ENCODE measurements around the gene IPP.

The IPP gene

DNA sequence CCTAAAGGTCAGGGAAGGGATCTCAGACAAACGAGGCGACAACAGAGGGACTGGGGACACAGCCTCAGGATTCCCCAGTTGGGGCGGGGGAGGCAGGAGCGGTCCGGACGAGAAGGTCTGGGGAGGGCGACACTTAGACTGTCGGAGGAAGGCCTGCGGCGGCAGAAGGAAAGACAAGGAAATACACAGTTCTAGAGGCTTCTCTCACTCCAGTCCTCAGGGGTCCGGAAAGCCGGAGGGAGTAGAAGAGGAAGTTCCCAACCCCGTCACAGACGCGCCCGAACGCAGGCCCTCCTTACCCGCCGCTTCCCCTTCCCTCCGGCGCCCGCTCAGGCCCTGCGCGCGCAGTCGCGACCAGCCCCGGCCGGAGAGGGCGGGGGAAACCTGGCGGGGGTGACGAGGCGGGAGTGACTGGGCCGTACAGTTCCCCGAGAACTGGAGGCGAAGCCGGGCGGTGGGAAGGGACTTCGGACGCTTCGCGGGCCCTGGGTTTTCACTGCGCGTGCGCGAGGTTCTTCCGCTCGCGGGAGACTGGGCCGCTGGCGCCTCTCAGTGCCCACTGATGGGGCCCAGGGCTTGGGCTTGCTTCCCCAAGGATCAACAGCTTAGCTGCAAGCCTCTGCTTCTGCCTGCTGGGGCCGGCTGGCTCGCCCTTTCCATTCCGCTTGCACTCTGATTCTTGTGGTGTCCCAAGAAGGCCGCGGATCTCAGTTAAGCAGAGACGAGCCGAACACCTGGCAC lies at the start of gene IPP:
Gene IPP, minus strand, starts transcription at position 356 of the 741 bp plus-strand sequence. CDS start 4,242 bp downstream, outside the sequence.
- Histone ChIP-seq H3K9ac (ENCODE audit: low read depth, low read length, poor library complexity, severe bottlenecking) (peak within 1 kb of the TSS; percentile 92), H3K4me3 (ENCODE audit: low read length, poor library complexity, severe bottlenecking) (peak within 1 kb of the TSS; percentile 82), H3K4me2 (ENCODE audit: low read depth, low read length, poor library complexity, severe bottlenecking) (peak within 1 kb of the TSS; percentile 87), H2AFZ (ENCODE audit: low read length) (peak within 1 kb of the TSS; percentile 98), H3K9me3 (ENCODE audit: insufficient read depth, low read depth, low read length) (no peaks in the 10 kb centered on the region), H3K4me1 (ENCODE audit: insufficient read depth, low read length, poor library complexity, severe bottlenecking) (peaks cover 4% of the 10 kb centered on the region), H3K79me2 (ENCODE audit: insufficient read depth, low read length) (peaks cover 5% of the 10 kb centered on the region; the same call in 1 of the 2 replicates), H3K27me3 (ENCODE audit: insufficient read depth, low read length, poor library complexity, severe bottlenecking) (no peaks in the 10 kb centered on the region), H3K9me2 (replicated peaks; ENCODE audit: low read depth, low read length) (no peaks in the 10 kb centered on the region), H3K36me3 (ENCODE audit: insufficient read depth, low read length) (no peaks in the 10 kb centered on the region), H4K20me1 (ENCODE audit: insufficient read depth, low read length, poor library complexity, severe bottlenecking) (no peaks in the 10 kb centered on the region), H3F3A (ENCODE audit: low read depth) (no peaks in the 10 kb centered on the region)
- TF ChIP-seq, protein P1, sequence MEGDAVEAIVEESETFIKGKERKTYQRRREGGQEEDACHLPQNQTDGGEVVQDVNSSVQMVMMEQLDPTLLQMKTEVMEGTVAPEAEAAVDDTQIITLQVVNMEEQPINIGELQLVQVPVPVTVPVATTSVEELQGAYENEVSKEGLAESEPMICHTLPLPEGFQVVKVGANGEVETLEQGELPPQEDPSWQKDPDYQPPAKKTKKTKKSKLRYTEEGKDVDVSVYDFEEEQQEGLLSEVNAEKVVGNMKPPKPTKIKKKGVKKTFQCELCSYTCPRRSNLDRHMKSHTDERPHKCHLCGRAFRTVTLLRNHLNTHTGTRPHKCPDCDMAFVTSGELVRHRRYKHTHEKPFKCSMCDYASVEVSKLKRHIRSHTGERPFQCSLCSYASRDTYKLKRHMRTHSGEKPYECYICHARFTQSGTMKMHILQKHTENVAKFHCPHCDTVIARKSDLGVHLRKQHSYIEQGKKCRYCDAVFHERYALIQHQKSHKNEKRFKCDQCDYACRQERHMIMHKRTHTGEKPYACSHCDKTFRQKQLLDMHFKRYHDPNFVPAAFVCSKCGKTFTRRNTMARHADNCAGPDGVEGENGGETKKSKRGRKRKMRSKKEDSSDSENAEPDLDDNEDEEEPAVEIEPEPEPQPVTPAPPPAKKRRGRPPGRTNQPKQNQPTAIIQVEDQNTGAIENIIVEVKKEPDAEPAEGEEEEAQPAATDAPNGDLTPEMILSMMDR (conservative IDR thresholded peaks at IDR 0.05; ENCODE audit: low read length): peak; percentile 31
- no peak for TF ChIP-seq EZH2phosphoT487 (IDR thresholded peaks at IDR 0.05; ENCODE audit: borderline replicate concordance)

DNA sequence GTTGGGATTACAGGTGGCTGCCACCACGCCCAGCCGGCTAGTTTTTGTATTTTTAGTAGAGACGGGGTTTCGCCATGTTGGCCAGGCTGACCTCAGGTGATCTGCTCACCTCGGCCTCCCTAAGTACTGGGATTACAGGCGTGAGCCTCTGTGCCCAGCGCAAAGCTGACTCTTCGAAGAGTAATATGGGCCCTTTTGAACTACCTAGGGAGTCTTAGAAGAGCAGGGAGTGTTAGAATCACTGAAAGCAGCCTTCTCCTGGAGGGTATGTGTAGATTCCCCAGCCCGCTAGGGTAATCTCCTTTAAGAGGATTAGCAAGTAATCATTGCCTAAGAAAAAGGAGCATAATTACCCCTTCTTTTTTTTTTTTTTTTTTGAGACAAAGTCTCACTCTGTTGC lies 46.5 kb upstream of the IPP start:
- Histone ChIP-seq H3K36me3 (ENCODE audit: insufficient read depth, low read length) (no peaks in the 10 kb centered on the region), H3K4me3 (ENCODE audit: low read length, poor library complexity, severe bottlenecking) (no peak overlapping the region), H3F3A (ENCODE audit: low read depth) (no peaks in the 10 kb centered on the region), H2AFZ (ENCODE audit: low read length) (no peak overlapping the region), H3K4me2 (ENCODE audit: low read depth, low read length, poor library complexity, severe bottlenecking) (no peak overlapping the region), H3K9me2 (replicated peaks; ENCODE audit: low read depth, low read length) (no peaks in the 10 kb centered on the region), H3K9ac (ENCODE audit: low read depth, low read length, poor library complexity, severe bottlenecking) (no peak overlapping the region), H3K79me2 (ENCODE audit: insufficient read depth, low read length) (no peaks in the 10 kb centered on the region), H3K27me3 (ENCODE audit: insufficient read depth, low read length, poor library complexity, severe bottlenecking) (no peaks in the 10 kb centered on the region), H3K4me1 (ENCODE audit: insufficient read depth, low read length, poor library complexity, severe bottlenecking) (no peaks in the 10 kb centered on the region), H4K20me1 (ENCODE audit: insufficient read depth, low read length, poor library complexity, severe bottlenecking) (no peaks in the 10 kb centered on the region), H3K9me3 (ENCODE audit: insufficient read depth, low read depth, low read length) (no peaks in the 10 kb centered on the region)
- TF ChIP-seq, protein P1 (conservative IDR thresholded peaks at IDR 0.05; ENCODE audit: low read length): no peak
- TF ChIP-seq EZH2phosphoT487 (IDR thresholded peaks at IDR 0.05; ENCODE audit: borderline replicate concordance): no peak

DNA sequence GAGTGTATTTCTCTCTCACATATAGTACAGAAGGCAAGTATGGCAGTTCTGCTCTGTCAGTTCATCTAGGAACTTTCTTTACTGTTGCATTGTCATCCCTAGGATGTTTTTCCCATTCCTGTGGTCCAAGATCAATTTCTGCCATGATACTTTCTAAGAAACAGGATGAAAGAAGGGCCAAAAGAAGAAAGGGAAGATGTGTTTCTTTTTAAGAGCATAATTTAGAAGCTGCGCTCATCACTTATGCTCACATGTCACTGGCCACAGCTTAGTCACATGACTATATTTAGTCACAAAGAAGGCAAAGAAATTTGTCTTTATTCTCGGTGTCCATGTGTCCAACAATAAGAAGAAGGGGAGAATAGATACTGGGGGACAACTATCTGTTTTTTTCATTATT lies 45.9 kb upstream of the IPP start:
- H3K4me2 ChIP-seq (ENCODE audit: low read depth, low read length, poor library complexity, severe bottlenecking): no peak overlapping the region
- no peak overlapping the region for H3K4me3 ChIP-seq (ENCODE audit: low read length, poor library complexity, severe bottlenecking)
- H3K9me2 ChIP-seq (replicated peaks; ENCODE audit: low read depth, low read length): no peaks in the 10 kb centered on the region
- H3K36me3 ChIP-seq (ENCODE audit: insufficient read depth, low read length): no peaks in the 10 kb centered on the region
- H3K79me2 ChIP-seq (ENCODE audit: insufficient read depth, low read length): no peaks in the 10 kb centered on the region
- H3K9ac ChIP-seq (ENCODE audit: low read depth, low read length, poor library complexity, severe bottlenecking): no peak overlapping the region
- H3K27me3 ChIP-seq (ENCODE audit: insufficient read depth, low read length, poor library complexity, severe bottlenecking): no peaks in the 10 kb centered on the region
- H4K20me1 ChIP-seq (ENCODE audit: insufficient read depth, low read length, poor library complexity, severe bottlenecking): no peaks in the 10 kb centered on the region
- H3F3A ChIP-seq (ENCODE audit: low read depth): no peaks in the 10 kb centered on the region
- TF ChIP-seq EZH2phosphoT487 (IDR thresholded peaks at IDR 0.05; ENCODE audit: borderline replicate concordance): no peak
- TF ChIP-seq, protein P1 (conservative IDR thresholded peaks at IDR 0.05; ENCODE audit: low read length): no peak
- H2AFZ ChIP-seq (ENCODE audit: low read length): no peak overlapping the region
- H3K4me1 ChIP-seq (ENCODE audit: insufficient read depth, low read length, poor library complexity, severe bottlenecking): no peaks in the 10 kb centered on the region
- no peaks in the 10 kb centered on the region for H3K9me3 ChIP-seq (ENCODE audit: insufficient read depth, low read depth, low read length)
